HG03378 (cell line): ENCODE results near the gene OR3A2.
"Not testable (repeated sequence)": the region's sequence is repeated elsewhere in the genome, so short reads cannot be mapped to it uniquely, and the experiment has no call there.

ENCODE experiments used
- ATAC-seq: cut with Tn5 transposase; IDR thresholded peaks from one replicate; pipeline ENCODE4 v1.9.1; 2021; ENCODE audit warnings: mild to moderate bottlenecking, moderate library complexity; ENCODE audit not compliant: unreplicated experiment

Gene OR3A2

DNA sequence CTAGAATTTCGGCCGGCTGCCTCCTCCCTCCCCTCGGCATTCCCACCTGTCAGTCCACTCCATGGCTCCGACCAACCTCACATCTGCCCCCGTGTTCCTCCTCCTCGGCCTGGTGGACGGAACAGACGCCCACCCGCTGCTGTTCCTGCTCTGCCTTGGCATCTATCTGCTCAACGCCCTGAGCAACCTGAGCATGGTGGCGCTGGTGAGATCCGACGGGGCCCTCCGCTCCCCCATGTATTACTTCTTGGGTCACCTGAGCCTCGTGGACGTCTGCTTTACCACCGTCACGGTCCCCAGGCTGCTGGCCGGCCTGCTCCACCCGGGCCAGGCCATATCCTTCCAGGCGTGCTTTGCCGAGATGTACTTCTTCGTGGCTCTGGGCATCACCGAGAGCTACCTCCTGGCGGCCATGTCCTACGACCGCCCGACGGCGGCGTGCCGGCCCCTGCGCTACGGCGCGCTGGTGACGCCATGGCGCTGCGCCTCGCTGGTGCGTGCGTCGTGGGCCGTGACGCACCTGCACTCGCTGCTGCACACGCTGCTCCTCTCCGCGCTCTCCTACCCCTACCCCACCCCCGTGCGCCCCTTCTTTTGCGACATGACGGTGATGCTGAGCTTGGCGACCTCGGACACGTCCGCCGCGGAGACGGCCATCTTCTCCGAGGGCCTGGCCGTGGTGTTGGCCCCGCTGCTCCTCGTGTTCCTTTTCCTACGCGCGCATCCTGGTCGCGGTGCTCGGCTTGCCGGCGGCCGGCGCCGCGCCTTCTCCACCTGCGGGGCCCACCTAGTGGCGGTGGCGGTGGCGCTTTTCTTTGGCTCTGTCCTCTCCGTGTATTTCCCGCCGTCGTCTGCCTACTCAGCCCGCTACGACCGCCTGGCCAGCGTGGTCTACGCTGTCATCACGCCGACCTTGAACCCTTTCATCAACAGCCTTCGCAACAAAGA lies at the start of gene OR3A2:
TSS of gene OR3A2 (minus strand) at position 440 of the 948 bp plus-strand sequence.
- no peak for ATAC-seq

DNA sequence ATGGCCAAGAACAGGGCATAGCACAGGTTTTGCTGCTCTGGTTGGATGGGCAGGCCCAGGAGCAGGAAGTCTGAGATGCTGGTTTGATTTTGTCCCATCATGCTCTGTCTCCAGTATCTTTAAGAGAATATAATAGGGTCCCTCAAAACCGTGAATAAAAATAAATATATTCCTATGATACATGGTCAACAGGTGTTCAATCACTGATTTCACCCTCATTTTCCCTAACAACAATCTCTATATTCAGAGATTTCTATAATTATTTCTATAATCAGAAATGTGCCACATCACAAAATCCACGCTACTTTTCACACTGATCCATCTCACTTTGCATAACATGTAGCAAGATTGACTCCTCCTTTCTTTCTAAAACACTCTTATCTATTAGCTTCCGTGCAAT lies 47.6 kb upstream of the OR3A2 start, which contains the start of gene OR1E2:
TSS of gene OR1E2 (minus strand) at position 101 of the 400 bp plus-strand sequence. CDS start at position 101, 0 bp downstream.
- no peak for ATAC-seq

DNA sequence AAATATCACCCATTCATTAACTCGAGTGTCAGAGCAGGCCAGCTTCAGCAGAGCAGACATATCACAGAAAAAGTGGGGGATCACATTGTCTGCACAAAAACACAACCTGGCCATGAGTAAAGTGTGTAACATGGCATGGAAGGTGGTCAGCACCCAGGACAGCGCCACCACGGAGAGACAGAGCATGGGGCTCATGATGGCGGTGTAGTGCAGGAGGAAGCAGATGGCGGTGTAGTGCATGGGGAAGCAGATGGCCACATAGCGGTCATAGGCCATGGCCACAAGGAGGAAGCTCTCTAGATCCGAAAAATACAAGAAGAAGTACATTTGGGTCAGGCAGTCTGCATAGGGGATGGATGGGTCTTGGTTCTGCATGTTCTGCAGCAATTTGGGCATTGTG lies 47.1 kb upstream of the OR3A2 start:
- not testable (repeated sequence) for ATAC-seq

DNA sequence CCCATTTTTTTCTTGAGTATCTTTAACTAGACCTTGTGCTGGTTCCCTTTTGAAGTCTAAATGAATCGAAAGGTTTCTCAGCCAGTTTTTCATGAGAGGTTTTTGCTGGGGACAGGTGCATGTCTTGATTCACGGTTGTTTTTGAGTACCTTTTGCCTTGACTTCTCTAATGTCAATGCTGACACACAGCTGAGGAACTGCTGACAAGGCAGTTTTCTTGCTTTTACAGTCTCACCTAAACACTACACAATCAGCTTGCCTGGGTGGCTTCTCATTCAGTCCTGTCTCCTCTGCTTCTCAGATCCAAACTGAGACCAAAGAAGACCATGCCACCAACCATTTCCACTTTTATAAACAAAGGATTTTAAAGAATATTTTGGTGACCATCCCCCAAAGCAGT lies 32.1 kb upstream of the OR3A2 start:
- ATAC-seq, result no peak

DNA sequence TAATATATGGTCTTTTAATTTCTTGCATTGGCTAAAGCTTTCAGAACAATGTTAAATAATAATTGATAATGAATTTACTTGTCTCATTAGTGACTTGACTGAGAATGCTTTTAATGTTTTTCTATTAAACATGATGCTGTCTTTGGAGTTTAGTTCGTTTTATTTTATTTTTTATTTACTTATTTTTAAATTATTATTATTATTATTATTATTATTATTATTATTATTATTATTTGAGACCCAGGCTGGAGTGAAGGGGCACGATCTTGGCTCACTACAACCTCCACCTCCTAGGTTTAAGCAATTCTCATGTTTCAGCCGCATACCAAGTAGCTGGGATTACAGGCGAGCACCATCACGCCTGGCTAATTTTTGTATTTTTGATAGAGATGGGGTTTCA lies 29.5 kb upstream of the OR3A2 start:
- ATAC-seq, result no peak

DNA sequence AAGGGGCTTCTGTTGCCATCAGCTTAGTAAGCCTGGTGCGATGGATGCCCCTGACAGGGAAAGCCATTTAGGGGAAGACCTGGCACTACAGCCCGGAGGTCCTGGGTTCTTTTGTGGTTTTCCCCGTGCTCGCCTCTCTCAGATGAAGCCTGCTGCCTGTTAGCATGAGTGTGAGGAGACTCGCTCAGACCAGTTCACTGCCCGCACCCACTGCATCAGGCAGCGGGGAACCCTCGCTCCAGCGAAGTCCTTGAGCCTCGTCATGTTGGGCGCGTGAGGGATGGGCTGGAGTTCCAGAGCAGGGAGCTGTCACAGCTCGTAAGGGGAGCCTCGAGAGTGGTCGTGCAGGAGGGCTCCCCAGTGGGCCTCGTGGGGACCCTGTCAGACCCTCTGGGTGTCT lies 26.1 kb upstream of the OR3A2 start:
- not testable (repeated sequence) for ATAC-seq

DNA sequence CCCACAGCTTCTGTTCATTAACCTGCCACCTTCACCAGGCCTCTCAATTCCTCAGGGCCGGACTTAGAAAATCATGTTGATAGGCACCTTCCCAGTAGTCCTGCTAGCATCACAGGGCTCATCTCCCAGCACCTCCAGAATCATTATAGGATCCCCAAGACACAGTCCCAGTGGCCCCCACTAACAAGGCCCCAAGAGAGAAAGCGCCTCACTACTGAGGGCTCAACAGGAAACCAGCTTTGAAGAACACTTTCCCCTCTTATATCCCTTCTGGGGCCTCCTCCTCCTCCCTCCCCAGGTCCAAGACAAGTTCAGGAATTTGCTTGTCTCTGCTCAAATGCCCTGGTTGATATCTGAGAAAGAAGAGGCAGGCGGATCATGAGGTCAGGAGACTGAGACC lies 25.0 kb upstream of the OR3A2 start, which contains the start of gene OR3A3:
TSS of gene OR3A3 (plus strand) at position 301 of the 400 bp plus-strand sequence.
- ATAC-seq, result no peak

DNA sequence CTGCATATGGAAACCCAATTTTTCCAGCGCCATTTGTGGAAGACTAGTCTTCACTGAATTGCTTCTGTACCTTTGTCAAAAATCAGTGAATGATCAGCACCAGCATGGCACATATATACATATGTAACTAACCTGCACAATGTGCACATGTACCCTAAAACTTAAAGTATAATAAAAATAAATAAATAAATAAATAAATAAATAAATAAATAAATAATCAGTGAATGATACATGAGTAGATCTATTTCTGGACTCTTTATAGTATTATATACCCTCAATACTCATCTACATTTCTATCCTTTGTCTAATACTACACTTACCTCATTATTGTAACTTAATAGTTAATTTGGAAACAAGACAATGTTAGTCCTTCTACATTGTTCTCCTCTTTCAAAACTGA lies 17.7 kb upstream of the OR3A2 start:
- not testable (repeated sequence) for ATAC-seq

DNA sequence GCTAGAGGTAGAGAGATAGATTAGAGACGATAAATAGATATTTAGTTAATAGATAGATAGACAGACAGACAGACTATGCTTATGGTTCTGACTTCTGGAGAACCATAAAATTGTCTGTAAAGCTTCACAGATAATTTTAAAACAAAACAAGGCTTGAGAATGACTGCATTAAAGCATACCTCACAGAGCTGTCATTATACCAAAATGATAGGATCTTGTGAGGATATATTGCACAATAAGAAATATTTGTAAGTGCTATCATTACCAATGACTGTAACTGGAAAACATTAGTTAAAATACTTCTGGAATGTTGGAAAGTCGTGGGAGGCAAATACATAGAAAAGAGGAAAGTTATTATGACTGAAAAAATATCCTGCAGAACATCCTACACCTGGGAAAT lies 15.7 kb upstream of the OR3A2 start:
- ATAC-seq, result no peak

DNA sequence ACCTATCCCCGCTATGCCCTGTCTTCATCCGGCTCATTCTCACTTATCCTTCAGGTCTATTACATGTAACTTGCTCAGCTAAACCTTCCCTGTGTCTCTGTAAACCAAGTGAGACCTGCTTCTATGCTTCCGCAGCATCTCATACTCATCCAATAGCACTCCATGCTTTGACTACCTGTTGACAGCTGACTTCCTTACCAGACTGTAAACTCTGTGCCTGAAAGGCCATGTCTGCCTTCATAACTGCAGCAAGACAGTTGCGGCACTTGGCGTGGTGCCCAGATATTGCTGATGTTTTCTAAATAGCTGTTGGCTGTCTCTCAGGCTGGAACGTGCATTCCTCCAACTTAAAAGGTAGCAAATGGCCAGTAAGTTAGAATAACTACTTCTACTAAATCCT lies 13.9 kb upstream of the OR3A2 start:
- no peak for ATAC-seq

DNA sequence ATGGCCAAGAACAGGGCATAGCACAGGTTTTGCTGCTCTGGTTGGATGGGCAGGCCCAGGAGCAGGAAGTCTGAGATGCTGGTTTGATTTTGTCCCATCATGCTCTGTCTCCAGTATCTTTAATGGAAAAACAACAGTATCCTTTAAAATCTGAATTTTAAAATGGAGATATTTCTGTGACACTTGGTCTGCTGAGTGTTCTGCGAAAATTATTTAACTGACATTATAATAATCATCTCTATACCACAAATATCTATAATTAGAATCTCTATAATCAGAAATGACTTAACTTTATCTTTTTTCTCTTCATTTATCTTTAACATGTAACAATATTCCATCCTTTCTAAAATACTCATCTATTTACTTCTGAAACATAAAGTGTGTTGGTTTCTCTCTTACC lies 12.2 kb upstream of the OR3A2 start, which contains the start of gene OR1E1:
TSS of gene OR1E1 (minus strand) at position 101 of the 400 bp plus-strand sequence. CDS start at position 101, 0 bp downstream.
- no peak for ATAC-seq

DNA sequence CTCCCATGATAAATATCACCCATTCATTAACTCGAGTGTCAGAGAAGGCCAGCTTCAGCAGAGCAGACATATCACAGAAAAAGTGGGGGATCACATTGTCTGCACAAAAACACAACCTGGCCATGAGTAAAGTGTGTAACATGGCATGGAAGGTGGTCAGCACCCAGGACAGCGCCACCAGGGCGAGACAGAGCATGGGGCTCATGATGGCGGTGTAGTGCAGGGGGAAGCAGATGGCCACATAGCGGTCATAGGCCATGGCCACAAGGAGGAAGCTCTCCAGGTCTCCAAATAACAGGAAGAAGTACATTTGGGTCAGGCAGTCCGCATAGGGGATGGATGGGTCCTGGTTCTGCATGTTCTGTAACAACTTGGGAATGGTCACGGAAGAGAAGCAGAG lies 11.7 kb upstream of the OR3A2 start:
- ATAC-seq, result not testable (repeated sequence)

DNA sequence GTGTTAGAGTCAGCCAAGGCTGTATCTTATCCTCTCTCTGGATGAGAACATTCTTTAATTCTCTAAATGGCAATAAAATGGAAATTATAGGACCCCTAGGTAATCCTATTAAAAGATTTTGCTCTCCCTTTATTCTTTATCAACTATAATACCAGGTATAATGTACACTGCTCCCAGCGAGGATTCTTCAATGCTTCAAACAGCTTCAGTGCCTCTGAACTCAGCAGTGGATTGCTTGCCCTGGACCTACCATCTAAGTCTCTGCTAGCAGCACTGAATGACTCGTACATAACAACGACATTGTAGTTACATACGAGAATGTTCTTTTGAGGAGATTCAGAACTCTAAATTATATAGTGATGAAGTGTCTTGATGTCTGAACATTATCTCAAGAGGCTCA lies 3.7 kb upstream of the OR3A2 start:
- ATAC-seq, result no peak

DNA sequence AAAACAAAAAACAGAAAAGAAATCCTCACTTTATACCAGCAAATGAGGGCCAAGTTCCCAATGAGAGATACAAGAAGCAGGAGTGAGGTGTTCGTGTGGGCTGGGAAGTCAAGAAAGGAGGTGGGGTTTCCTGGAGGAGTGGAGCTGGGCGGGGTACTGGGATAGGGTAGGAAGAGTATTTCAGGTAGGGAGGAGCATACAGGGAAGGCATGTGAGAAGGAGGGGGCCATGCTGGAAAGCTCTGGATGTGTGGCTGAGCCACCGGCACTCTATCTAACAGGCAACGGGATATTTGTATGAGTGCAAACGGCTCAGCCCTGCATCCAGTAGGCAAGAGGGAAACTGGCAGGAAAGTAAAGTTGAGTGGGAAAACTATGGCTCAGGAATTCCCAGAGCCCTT lies 4.2 kb downstream of the OR3A2 start:
- ATAC-seq, result no peak

DNA sequence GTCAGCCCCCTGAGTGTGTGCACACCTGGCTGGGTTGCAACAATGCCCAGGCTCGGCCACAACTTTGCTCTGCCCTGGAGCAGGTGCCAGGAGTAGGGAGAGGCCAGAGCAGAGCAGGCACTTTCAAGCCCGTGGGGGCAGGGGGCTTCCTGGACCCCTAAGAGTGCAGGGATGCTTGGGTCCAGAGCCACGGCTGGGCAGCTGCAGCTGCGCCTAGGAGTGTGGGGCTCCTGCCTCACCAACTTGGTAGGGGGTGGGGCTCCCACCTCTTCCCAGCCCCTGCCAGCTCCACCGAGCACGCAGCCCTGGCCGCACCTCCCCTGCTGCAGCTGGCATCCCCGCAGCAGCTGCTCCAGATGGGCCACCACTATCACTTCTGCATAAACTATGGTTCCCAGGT lies 7.8 kb downstream of the OR3A2 start:
- ATAC-seq, result no peak

DNA sequence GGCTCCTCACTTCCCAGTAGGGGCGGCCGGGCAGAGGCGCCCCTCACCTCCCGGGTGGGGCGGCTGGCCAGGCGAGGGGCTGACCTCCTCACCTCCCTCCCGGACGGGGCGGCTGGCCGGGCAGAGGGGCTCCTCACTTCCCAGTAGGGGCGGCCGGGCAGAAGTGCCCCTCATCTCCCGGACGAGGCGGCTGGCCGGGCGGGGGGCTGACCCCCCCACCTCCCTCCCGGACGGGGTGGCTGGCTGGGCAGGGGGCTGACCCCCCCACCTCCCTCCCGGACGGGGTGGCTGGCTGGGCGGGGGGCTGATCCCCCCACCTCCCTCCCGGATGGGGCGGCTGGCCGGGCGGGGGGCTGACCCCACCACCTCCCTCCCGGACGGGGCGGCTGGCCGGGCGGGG lies 14.9 kb downstream of the OR3A2 start:
- ATAC-seq, result not testable (repeated sequence)

DNA sequence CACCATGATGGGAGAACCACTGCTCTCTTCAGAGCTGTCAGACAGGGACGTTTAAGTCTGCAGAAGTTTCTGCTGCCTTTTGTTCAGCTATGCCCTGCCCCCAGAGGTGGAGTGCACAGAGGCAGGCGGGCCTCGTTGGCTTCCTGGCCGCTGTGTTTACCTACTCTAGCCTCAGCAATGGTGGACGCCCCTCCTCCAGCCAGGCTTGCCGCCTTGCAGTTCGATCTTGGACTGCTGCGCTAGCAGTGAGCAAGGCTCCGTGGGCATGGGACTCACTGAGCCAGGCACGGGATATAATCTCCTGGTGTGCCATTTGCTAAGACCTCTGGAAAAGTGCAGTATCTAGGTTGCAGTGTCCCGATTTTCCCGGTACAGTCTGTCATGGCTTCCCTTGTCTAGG lies 43.3 kb downstream of the OR3A2 start:
- ATAC-seq, result not testable (repeated sequence)

DNA sequence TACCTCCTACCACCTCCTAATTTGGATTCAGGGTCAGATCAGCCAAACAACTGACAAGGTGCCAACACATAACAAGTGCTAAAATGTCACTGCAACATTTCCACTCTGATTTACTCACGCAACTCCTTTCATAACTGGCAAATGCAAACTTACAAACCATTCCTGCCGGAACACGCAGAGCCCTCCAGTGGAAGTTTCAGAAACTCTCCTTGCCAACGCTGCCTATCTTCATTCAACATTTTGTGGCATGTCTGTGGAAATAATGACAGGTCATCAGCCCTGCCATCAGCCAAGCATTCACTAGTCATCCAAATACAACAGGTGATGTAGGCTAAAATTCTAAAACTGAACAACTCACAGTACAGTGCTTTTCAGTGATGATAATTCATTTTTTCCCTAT lies 50.2 kb downstream of the OR3A2 start:
- no peak for ATAC-seq

DNA sequence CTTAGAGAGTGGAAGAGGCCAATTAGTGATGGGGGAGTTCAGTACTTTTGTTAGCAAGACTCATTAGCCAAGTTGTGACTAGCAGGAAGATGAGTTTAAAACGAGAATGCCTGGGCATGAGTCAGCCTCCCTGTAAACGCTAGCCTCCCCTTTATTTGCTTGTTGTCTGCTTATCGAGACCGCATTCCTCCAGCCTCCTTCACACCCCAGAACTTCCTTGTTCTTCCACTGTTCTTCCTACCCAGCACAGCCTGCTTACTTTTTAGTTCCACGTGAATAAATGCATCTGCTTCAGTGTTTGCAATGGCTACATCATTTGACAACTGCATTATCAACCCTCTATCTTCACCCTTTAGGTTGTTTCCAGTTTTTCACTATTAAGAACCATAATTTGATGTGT lies 67.8 kb downstream of the OR3A2 start:
- no peak for ATAC-seq

DNA sequence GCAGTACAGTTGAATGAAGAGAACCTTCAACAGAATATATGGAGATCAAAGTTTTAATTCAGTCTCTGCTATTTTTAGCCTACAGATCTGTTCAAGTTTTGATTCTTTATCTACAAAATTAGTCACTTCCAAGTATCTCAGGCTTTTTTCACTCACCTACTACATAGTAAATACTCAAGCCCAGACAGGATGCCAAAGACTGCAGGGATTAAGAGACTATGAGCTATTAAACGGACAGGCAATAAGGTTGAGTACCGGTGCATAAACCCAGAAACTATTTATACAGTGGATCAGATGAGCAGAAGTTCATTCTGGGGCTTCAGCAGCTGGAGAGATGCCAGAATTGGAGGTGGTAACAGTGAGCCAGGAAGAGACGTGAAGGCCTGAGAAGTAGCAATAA lies 69.3 kb downstream of the OR3A2 start:
- ATAC-seq, result no peak

DNA sequence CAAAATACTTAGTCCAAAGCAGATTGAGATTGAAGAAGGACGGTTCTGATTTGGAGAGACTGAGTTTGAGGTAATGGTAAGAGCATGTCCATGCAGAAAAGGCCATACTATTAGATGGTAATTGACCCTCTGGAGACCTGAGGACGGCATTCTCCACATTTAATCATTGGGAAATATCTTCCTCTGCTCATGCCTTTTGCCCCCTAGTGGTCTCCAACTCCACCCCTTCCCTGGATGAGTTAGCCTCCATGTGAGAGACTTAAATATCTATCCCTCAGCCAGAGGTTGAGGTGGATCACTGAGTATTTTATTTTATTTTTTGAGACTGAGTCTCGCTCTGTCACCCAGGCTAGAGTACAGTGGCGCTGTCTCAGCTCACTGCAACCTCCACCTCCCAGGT lies 77.5 kb downstream of the OR3A2 start:
- no peak for ATAC-seq

DNA sequence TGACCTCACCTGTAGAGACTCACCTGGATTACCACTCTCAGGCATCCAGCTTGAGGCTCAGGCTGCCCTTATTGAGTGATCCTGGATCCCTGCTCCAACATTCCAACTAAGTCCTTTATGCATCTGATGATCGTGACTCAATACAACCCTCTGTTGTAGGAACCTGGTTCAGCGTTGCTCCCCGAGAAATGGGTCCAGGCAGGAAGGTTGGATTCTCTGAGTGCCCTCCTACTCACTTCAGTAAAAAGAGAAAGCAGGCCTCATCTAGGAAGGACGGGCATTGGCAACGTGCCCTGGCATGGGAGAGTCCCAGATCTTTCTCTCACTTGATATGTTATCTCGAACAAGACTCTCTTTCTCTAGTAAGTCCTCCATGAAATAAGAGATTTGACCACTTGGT lies 87.8 kb downstream of the OR3A2 start, which contains the start of gene OR3A1:
TSS of gene OR3A1 (minus strand) at position 101 of the 400 bp plus-strand sequence. CDS start 5,778 bp downstream, outside the sequence.
- no peak for ATAC-seq
